Ovary (tissue), 3 donors: Measurements from ENCODE around the gene ANAPC16.

Experiments
- POLR2A ChIP-seq: fragments of 450-650 bp; IDR thresholded peaks from one replicate; pipeline ENCODE4 v1.6.1; 2017; ENCODE audit warnings: antibody characterized with exemption, mild to moderate bottlenecking, moderate library complexity
- TF ChIP-seq, protein P1 (sequence below), 3 donors: fragments of 450-650 bp in 2 of 3; fragments of 200-600 bp in 1 of 3; IDR thresholded peaks; one replicate each; pipeline versions ENCODE4 v1.5.1 to v1.8.0; 2016 to 2022; ENCODE audit warnings: antibody characterized with exemption in 3 of 3, mild to moderate bottlenecking in 1 of 3
- donor health status: DM: no; HTN: no; CAD: no.

DNA sequence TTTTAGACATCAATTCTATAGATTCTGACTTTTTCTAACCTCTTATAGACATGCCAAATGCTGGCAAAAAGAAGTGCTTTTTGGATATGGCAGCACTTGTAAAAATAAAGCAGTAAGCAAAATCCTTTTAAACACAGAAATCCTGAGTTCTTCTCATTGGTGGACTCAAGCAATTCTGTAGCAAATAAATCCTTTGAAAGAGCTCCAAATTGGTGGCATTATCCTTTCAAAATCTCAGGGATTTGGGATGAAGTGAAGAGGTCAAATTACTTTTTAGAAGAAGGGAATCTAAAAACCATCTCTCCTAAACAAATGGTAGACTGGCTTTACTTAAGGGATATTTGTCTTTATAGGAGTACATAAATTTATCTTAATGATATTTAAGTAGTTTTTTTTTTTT is 17.8 kb downstream of the ANAPC16 start:
- TF ChIP-seq, protein P1, sequence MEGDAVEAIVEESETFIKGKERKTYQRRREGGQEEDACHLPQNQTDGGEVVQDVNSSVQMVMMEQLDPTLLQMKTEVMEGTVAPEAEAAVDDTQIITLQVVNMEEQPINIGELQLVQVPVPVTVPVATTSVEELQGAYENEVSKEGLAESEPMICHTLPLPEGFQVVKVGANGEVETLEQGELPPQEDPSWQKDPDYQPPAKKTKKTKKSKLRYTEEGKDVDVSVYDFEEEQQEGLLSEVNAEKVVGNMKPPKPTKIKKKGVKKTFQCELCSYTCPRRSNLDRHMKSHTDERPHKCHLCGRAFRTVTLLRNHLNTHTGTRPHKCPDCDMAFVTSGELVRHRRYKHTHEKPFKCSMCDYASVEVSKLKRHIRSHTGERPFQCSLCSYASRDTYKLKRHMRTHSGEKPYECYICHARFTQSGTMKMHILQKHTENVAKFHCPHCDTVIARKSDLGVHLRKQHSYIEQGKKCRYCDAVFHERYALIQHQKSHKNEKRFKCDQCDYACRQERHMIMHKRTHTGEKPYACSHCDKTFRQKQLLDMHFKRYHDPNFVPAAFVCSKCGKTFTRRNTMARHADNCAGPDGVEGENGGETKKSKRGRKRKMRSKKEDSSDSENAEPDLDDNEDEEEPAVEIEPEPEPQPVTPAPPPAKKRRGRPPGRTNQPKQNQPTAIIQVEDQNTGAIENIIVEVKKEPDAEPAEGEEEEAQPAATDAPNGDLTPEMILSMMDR (IDR thresholded peaks at IDR 0.05): no peak
- no peak for TF ChIP-seq POLR2A
